NB4 (cell line): Measurements from ENCODE around the gene PORCN.

Experiments used
- MAX ChIP-seq: IDR thresholded peaks from 2 replicates; pipeline ENCODE4 v1.6.1; 2011; ENCODE audit warnings: low read depth, low read length
- POLR2A ChIP-seq: IDR thresholded peaks from 2 replicates; pipeline ENCODE4 v1.6.1; 2011; ENCODE audit warnings: mild to moderate bottlenecking; ENCODE audit not compliant: insufficient read length; ENCODE audit errors: extremely low read depth
- TF ChIP-seq, protein P1 (sequence below): IDR thresholded peaks from one replicate; pipeline ENCODE4 v1.5.1; 2012; ENCODE audit warnings: low read depth, low read length

DNA sequence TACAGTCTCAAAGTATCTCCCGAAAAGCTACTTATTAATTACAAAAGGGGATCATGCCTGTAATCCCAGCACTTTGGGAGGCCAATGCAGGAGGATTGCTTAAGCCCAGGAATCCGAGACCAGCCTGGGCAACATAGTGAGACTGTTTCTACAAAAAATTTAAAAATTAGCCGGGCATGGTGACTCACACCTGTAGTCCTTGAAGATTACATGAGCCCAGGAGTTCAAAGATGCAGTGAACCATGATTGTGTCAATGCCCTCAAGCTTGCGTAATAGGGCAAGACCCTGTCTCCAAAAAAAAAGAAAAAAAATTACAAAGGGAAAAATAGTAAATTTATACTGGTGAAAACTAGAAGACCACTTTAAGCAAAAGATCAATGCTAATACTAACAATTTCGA lies 3.3 kb upstream of the PORCN start:
- TF ChIP-seq, protein P1, sequence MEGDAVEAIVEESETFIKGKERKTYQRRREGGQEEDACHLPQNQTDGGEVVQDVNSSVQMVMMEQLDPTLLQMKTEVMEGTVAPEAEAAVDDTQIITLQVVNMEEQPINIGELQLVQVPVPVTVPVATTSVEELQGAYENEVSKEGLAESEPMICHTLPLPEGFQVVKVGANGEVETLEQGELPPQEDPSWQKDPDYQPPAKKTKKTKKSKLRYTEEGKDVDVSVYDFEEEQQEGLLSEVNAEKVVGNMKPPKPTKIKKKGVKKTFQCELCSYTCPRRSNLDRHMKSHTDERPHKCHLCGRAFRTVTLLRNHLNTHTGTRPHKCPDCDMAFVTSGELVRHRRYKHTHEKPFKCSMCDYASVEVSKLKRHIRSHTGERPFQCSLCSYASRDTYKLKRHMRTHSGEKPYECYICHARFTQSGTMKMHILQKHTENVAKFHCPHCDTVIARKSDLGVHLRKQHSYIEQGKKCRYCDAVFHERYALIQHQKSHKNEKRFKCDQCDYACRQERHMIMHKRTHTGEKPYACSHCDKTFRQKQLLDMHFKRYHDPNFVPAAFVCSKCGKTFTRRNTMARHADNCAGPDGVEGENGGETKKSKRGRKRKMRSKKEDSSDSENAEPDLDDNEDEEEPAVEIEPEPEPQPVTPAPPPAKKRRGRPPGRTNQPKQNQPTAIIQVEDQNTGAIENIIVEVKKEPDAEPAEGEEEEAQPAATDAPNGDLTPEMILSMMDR, result no peak
- TF ChIP-seq POLR2A (no peak), MAX (no peak)
